Neural cell (in vitro differentiated cells): ENCODE data around the gene DPP6.

ENCODE experiments used
- CTCF ChIP-seq: fragments of 450-650 bp; IDR thresholded peaks from 2 replicates; pipeline ENCODE4 v1.5.1; 2014; ENCODE audit warnings: antibody characterized with exemption, mild to moderate bottlenecking, moderate library complexity; ENCODE audit not compliant: poor library complexity, severe bottlenecking
- POLR2AphosphoS5 ChIP-seq: IDR thresholded peaks from 2 replicates; pipeline ENCODE4 v1.6.1; 2012
- SMC3 ChIP-seq: fragments of 450-650 bp; conservative IDR thresholded peaks from 2 replicates; pipeline ENCODE4 v1.6.1; 2014; ENCODE audit warnings: antibody characterized with exemption, mild to moderate bottlenecking, moderate library complexity; ENCODE audit not compliant: poor library complexity
- TF ChIP-seq, protein P1 (sequence below): IDR thresholded peaks from 2 replicates; pipeline ENCODE4 v1.6.1; 2012; ENCODE audit warnings: borderline replicate concordance

- TF ChIP-seq CTCF (no peak), SMC3 (no peak), POLR2AphosphoS5 (no peak)
- TF ChIP-seq, protein P1, sequence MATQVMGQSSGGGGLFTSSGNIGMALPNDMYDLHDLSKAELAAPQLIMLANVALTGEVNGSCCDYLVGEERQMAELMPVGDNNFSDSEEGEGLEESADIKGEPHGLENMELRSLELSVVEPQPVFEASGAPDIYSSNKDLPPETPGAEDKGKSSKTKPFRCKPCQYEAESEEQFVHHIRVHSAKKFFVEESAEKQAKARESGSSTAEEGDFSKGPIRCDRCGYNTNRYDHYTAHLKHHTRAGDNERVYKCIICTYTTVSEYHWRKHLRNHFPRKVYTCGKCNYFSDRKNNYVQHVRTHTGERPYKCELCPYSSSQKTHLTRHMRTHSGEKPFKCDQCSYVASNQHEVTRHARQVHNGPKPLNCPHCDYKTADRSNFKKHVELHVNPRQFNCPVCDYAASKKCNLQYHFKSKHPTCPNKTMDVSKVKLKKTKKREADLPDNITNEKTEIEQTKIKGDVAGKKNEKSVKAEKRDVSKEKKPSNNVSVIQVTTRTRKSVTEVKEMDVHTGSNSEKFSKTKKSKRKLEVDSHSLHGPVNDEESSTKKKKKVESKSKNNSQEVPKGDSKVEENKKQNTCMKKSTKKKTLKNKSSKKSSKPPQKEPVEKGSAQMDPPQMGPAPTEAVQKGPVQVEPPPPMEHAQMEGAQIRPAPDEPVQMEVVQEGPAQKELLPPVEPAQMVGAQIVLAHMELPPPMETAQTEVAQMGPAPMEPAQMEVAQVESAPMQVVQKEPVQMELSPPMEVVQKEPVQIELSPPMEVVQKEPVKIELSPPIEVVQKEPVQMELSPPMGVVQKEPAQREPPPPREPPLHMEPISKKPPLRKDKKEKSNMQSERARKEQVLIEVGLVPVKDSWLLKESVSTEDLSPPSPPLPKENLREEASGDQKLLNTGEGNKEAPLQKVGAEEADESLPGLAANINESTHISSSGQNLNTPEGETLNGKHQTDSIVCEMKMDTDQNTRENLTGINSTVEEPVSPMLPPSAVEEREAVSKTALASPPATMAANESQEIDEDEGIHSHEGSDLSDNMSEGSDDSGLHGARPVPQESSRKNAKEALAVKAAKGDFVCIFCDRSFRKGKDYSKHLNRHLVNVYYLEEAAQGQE: no peak
These were observed 857.9 kb downstream of the DPP6 start for GRCh38 chr7:154910125-154910524.
